PFSK-1 (cell line): ENCODE measurements around the gene CKAP2.

Source experiments
- FOXP2 ChIP-seq: optimal IDR thresholded peaks from 2 replicates; pipeline ENCODE3; 2011; ENCODE audit warnings: borderline replicate concordance, control low read depth, inconsistent platforms; ENCODE audit not compliant: insufficient read depth; ENCODE audit errors: extremely low read length, extremely low read depth
- POLR2AphosphoS5 ChIP-seq: IDR thresholded peaks from 2 replicates; pipeline ENCODE4 v1.6.1; 2012; ENCODE audit warnings: low read depth, mild to moderate bottlenecking, control low read depth, low read length, moderate library complexity
- REST ChIP-seq, 2 experiments: IDR thresholded peaks; 2 replicates each; pipeline versions ENCODE4 v1.6.1 to v1.8.0; 2011 to 2012; ENCODE audit warnings: low read depth in 2 of 2, low read length in 2 of 2, control low read depth in 1 of 2, inconsistent platforms in 1 of 2, mild to moderate bottlenecking in 1 of 2, moderate library complexity in 1 of 2; ENCODE audit not compliant: insufficient read depth in 1 of 2
- SIN3A ChIP-seq: IDR thresholded peaks from 2 replicates; pipeline ENCODE4 v1.6.1; 2012; ENCODE audit warnings: mild to moderate bottlenecking, low read length, moderate library complexity, borderline replicate concordance; ENCODE audit not compliant: insufficient read depth
- TAF1 ChIP-seq: IDR thresholded peaks from 2 replicates; pipeline ENCODE4 v1.6.1; 2012; ENCODE audit warnings: low read length, control low read depth, borderline replicate concordance; ENCODE audit not compliant: insufficient read depth

The CKAP2 gene

GRCh38 chr13:52455677-52456041 is 381 bp downstream of the CKAP2 start:
- no peak for TF ChIP-seq TAF1
- no peak for TF ChIP-seq SIN3A
- TF ChIP-seq REST (IDR thresholded peaks at IDR 0.05; ENCODE audit: insufficient read depth in 1 of 2, low read depth in 2 of 2, low read length in 2 of 2) = no peak
- no peak for TF ChIP-seq FOXP2
- no peak for TF ChIP-seq POLR2AphosphoS5

GRCh38 chr13:52459668-52460067 is 4.4 kb downstream of the CKAP2 start:
- no peak for TF ChIP-seq SIN3A
- no peak for TF ChIP-seq POLR2AphosphoS5
- TF ChIP-seq REST (IDR thresholded peaks at IDR 0.05; ENCODE audit: insufficient read depth in 1 of 2, low read depth in 2 of 2, low read length in 2 of 2) = no peak
- no peak for TF ChIP-seq FOXP2
- no peak for TF ChIP-seq TAF1

- TF ChIP-seq SIN3A (no peak), REST (IDR thresholded peaks at IDR 0.05; ENCODE audit: insufficient read depth in 1 of 2, low read depth in 2 of 2, low read length in 2 of 2) (no peak), POLR2AphosphoS5 (no peak), TAF1 (no peak), FOXP2 (no peak)
Observed at GRCh38 chr13:52461265-52461664, 6.0 kb downstream of the CKAP2 start.

GRCh38 chr13:52463526-52463925 is 8.2 kb downstream of the CKAP2 start:
- TF ChIP-seq SIN3A (no peak), TAF1 (no peak), REST (IDR thresholded peaks at IDR 0.05; ENCODE audit: insufficient read depth in 1 of 2, low read depth in 2 of 2, low read length in 2 of 2) (no peak), FOXP2 (no peak), POLR2AphosphoS5 (no peak)
